Testis (tissue), 2 donors: ENCODE data around the gene NUCB2.

Experiments
- CTCF ChIP-seq, 3 experiments: fragments of 450-650 bp in 2 of 3; fragments of 200-600 bp in 1 of 3; sonication (generic) in 1 of 3; IDR thresholded peaks; one replicate each; pipeline ENCODE4 v1.5.1; 2016 to 2019; ENCODE audit warnings: antibody characterized with exemption in 3 of 3, mild to moderate bottlenecking in 2 of 3, moderate library complexity in 1 of 3
- POLR2A ChIP-seq: fragments of 450-650 bp; IDR thresholded peaks from one replicate; pipeline ENCODE4 v1.6.1; 2017; ENCODE audit warnings: antibody characterized with exemption, mild to moderate bottlenecking, moderate library complexity

- TF ChIP-seq POLR2A (no peak), CTCF (IDR thresholded peaks at IDR 0.05) (no peak)
Observed at GRCh38 chr11:17259519-17259918, 17.0 kb upstream of the NUCB2 start.
